Measurements from ENCODE around the gene UNC5B.

Gene UNC5B

DNA sequence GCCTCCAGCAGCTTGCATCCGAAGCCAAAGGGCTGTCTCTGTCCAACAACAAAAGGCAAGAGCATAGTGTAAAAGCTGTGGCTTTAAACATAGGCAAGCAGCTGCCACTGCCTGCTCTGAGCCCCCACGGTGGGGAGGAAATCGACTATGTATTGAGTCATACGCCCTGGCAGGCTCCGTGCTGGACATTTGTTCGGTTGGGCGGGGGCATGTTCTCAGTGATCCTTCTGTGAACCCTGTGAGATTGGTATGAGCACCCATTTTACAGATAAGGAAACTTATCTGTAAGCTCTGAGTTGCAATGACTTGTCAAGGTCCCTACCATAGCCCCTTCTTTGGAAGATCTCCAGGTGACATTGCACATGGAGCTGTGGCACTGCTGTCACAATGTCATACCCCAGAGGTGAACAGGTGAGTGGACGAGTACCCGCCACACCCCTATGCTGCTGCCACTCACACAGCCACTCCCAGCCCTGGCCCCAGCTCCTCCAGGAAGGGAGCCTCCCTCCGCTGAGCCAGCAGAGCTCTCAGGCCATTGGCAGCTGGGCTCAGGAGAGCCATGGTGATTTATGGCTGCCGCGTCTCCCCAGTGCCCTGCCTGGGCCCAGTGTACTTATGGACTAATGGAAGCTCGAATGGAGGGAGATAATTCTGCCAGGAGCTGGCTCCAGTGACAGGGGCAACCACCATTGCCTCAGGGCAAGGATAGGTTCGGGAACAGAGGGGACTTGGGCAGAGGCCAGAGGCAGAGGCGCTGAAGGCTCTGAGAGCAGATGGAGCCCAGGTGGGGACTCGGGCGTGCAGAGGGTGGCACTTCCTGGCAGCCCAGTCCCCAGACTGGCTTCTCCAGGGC, 43.7 kb downstream of the UNC5B start:
- peak; percentile 13 for DNase-seq

- DNase-seq: no peak
These were observed 44.4 kb downstream of the UNC5B start for GRCh38 chr10:71256661-71257318.

GRCh38 chr10:71257319-71257997, 45.1 kb downstream of the UNC5B start:
- no peak for DNase-seq

DNA sequence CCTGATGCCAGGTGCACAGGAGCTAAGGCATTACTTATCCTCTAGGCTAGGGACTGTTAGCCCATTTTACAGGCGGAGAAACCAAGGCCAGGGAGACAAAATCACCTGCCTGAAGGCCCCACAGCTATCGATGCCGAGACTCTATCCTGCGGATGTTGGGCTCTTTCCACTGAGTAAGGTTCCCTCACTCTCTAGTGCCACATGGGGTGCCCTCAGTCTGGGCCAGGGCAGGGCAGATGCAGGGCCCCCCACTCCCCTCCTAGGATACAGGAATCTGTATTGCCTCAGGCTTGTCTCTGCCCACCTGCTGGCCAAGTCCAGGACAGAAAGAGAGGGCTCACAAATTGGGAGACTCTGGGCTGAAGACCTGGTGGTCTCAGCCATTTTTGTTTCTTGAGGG, 45.7 kb downstream of the UNC5B start:
- DNase-seq: no peak

GRCh38 chr10:71258446-71259145, 46.2 kb downstream of the UNC5B start:
- no peak for DNase-seq

DNA sequence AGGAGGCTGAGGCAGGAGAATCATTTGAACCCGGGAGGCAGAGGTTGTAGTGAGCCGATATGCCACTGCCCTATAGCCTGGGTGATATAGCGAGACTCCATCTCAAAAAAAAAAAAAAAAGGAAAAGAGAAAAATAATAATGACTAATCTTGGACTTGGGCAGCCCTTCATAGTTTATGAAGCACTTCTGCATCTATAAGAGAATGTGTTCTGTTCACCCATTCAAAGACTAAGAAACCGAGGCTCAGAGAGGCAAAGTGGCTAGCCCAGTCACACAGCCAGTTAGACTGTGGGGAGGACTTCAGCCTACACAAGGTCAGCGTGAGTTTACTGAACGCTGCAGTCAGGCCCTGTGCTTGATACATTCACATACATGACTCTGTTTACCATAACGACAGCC, 46.9 kb downstream of the UNC5B start:
- no peak for DNase-seq

DNA sequence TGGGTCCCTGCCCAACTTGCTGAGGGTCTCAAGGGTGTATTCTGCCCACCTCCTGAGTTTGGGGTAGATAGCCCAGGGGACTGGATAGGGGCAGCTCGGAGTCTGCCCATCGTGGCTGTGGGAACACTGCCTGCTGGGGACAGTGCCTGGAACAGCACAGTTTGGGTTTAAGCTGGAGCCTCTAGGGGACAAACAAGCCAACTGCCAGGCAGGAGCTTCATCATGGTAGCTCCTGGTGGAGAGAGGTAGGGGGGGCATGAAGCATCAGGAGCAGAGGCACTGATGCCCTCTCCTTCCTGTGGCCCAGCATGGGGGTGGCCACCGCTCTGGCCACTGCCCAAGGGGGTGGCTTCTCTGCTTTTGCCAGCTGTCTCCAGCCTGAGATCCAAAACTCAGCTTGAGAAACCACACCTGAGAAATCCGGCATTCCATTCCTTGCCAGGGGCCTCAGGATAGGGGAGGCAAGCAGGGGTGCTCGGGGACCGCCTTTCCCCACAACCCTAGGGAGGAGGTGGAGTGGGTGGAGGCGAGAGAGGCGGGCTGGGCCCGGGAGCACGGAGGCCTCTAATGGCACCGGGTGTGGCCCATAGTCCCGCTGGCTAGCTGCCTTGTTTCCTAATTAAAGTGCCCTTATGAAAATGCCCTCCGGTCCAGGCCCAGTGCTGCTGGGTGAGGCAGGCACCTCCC, 47.6 kb downstream of the UNC5B start:
- no peak for DNase-seq

DNA sequence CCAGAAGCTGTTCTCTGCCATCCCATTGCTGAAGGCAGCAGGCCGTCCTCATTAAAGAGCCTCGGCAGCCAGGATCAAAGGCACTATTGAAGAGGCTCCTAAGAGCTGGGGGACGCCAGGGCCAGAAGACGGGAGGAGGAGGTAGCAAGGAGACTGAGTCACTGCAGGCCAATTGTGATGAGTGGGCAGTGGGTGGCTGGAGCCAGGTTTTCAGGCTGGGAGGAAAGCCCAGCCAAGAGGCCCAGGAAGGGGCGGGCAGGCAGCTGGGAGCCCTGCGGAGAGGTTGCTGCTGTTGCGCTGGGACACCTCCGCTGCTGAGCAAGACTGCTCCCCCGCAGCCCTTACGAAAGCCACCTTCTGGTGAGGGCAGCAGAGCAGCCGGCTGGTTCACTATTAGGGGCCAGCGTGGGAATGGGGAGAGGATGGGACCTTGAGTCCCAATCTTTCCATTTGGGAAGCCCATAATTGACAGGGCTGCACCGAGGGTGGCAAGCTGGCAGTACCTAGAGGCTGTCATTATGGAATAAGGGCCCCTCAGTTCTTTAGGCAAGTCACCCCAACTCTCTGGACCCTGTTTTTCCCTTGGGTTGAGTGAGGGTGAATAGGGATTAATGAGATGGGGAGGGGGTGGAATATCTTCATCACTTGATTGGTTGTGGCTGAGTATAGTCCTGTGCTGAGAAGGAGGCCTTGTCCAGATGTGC, 48.4 kb downstream of the UNC5B start:
- no peak for DNase-seq

- DNase-seq: peak; percentile 25
These were observed 49.7 kb downstream of the UNC5B start for GRCh38 chr10:71262027-71262426.

GRCh38 chr10:71262817-71263216, 50.4 kb downstream of the UNC5B start:
- no peak for DNase-seq

GRCh38 chr10:71263376-71263775, 51.0 kb downstream of the UNC5B start:
- no peak for DNase-seq

DNA sequence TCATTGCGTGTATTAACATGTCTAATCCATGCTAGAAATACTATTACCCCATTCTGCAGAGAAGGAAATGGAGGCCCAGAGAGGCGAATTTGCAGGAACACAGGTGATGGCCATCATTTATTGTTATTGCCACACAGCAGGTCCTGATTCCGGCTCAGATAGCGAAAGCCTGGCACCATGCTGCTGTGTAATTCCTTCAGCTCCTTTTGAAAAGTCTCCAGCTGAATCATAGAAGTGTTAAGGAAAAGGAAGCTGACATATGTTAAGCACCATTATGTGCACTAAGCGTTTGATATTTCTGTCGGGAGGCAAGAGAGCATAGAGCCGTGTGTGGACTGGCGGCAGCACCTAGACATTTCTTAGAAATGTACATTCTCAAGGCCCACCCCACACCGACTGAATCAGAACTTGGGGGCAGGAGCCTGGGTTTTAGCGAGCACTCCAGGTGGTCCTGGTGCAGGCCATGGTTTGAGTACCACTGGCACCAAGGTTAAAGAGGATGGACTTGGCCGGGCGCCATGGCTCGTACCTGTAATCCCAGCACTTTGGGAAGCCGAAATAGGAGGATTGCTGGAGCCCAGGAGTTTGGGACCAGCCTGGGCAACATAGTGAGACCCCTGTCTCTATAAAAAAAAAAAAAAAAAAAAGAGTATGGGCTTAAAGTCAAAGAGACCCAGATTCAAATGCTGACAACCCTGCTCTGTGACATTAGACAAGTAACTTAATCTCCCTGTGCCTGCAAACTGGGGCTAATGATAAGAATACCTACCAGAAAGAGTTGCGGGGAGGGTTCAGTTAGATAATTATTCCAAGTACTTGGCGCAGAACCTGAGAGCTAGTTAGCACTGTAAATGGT, 52.2 kb downstream of the UNC5B start:
- peak; percentile 26 for DNase-seq

DNA sequence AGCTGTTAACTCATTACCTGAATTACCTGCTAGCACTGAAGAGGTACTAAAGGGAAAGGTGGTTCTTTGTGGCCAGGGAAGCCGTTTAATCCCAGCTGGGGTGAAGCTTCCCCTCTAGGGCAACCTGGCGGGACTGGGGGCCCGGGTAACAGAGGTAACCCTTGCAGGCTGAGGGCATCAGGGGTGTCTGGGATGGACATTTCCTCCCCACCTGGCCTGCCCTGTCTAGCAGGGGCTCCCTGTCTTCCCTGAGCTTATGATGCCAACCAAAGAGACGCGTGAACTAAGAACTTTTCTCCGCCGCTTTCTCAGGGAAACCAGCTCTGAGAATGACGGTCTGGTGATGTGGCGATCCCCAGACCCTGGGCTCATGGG, 52.8 kb downstream of the UNC5B start:
- no peak for DNase-seq

- DNase-seq: no peak
These were observed 53.3 kb downstream of the UNC5B start for GRCh38 chr10:71265618-71266146.

DNA sequence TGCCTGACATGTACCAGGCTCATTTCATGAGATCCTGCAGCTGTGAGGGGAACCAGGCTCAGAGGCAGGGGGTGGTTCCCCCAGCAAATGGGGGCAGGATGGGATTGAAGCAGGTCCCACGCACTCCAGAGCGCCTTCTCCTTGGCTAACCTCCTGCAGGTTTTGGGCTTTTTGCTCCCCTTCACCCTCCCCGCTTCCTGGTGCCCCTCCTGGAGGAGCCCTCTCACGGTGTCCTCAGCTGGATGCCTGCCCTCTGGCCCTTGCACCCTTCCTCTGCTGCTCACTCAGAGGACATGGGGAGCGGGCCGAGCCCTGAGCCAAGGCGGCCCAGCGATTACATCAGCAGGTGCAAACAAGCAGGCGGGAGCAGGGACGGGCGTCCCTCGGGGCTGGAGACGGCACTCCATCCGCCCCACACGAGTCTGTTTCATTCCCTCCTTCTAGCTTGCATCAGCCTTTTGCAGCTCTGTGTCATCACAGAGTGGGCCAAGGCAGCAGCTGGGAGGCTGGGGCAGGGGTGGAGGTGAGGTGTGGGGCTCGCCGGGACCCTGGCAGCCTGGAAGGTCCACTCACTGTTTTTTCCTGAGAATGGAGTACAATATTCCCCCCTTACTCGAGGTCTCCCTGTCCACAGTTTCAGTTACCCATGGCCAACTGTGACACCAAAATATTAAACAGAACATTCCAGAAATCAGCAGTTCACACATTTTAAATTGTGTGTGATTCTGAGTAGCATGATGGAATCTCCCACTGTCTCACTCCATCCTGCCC, 54.0 kb downstream of the UNC5B start:
- DNase-seq: peak; percentile 67

DNA sequence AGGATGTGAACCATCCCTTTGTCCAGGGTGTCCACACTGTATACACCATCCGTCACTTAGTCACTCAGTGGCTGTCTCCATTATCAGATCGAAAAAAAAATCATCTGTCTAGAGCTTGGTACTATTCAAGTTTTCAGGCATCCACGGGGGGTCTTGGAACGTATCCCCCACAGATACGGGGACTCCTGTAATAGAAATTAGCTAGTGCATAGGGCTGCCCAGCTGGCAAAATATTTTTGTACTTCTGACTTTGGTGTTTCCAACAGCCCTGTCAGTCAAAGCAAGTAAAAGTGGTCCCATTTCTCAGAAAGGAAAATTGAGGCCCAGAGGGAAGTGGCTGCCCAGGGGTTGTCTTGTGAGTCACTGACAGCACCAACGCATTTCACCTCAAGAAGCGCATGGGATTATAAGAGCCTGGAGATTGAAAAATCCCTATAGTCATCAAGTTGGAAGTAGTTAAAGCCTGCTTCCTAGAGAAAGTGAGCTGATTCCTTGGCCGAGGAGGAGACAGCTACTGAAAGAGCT, 54.6 kb downstream of the UNC5B start:
- DNase-seq: no peak

- DNase-seq: no peak
These were observed 55.3 kb downstream of the UNC5B start for GRCh38 chr10:71267508-71268240.

DNA sequence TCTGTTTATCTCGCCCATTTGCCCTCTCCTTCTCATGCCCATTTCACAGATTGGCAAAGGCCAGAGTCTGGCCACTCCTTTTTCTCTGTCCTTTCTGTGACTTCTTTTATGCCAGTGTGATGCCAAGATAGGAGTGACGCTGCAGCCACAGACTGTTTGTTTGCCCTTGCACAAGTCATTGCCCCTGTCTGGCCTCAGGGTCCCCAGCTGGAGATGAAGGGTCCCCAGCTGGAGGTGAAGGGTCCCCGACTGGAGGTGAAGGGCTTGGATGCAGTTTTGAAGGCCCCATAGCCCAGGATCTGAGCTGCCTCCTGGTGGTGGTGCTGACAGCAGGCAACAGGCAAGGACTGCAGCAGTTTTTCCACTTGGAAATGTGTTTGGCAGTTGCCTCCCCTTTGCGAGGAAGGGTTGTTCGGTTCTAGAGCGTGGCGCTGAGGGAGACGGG, 55.9 kb downstream of the UNC5B start:
- DNase-seq: no peak

DNA sequence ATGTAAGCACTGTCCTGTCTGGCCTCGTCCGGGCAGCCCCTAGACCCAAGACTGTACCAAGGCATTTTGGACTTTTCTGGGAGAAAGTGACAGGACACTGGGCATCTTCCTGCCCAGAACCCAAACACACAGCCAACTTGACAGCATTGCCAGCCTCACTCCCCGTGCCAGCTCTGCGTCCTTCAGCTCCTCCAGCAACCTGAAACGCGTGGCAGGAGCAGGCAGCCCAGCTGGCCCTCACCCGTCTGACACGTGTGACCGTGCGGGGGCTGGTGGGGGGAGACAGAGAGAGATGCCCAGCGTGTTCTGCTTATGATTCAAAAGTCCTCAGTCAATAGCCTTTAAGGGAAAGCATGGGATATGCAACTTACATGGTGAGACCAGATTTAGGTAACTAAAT, 56.4 kb downstream of the UNC5B start:
- DNase-seq: no peak
